Neural progenitor cell (in vitro differentiated cells): ENCODE data around the gene RIBC1.

Experiments
- EZH2phosphoT487 ChIP-seq: fragments of 200-600 bp; sonication (generic); IDR thresholded peaks from 2 replicates; pipeline ENCODE4 v1.6.1; 2017; ENCODE audit warnings: antibody characterized with exemption
- TF ChIP-seq, protein P1 (sequence below): fragments of 200-600 bp; sonication (generic); IDR thresholded peaks from 2 replicates; pipeline ENCODE4 v1.5.1; 2017; ENCODE audit warnings: antibody characterized with exemption, mild to moderate bottlenecking

- TF ChIP-seq, protein P1, sequence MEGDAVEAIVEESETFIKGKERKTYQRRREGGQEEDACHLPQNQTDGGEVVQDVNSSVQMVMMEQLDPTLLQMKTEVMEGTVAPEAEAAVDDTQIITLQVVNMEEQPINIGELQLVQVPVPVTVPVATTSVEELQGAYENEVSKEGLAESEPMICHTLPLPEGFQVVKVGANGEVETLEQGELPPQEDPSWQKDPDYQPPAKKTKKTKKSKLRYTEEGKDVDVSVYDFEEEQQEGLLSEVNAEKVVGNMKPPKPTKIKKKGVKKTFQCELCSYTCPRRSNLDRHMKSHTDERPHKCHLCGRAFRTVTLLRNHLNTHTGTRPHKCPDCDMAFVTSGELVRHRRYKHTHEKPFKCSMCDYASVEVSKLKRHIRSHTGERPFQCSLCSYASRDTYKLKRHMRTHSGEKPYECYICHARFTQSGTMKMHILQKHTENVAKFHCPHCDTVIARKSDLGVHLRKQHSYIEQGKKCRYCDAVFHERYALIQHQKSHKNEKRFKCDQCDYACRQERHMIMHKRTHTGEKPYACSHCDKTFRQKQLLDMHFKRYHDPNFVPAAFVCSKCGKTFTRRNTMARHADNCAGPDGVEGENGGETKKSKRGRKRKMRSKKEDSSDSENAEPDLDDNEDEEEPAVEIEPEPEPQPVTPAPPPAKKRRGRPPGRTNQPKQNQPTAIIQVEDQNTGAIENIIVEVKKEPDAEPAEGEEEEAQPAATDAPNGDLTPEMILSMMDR = no peak
- TF ChIP-seq EZH2phosphoT487 = no peak
Measured at GRCh38 chrX:53398216-53398615, 24.5 kb upstream of the RIBC1 start.
